ENCODE data around the gene SMIM26. TPM values are rescaled to one million over a fixed set of nuclear protein-coding genes. Genes with fewer than 3 reads are reported as not detected.

Gene SMIM26
- total and polyA plus RNA-seq, 2 of the 13 experiments (the other 11 are each of a cell fraction or from before 2014, with no cell fraction given) = 214 to 249 TPM

DNA sequence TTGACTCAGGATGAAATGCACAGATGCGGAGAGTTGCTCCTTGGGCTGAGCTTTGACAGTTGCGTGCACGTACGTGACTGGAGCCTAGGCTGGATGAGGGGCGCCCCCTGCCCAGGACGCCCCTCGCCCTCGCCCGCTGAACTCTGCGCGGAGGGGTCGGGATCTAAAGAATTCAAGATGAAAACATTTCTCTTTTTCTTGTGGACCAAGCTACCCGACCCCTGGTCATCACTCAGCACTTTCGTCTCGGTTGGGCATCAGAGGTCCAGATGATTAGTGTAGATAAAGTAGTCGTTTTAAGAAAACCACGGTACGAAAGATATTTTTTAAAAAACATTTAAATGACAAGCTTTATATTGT, 21.3 kb downstream of the SMIM26 start (continued):
- TF ChIP-seq, protein P1, sequence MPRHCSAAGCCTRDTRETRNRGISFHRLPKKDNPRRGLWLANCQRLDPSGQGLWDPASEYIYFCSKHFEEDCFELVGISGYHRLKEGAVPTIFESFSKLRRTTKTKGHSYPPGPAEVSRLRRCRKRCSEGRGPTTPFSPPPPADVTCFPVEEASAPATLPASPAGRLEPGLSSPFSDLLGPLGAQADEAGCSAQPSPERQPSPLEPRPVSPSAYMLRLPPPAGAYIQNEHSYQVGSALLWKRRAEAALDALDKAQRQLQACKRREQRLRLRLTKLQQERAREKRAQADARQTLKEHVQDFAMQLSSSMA (CRISPR knock-in tag; IDR thresholded peaks at IDR 0.05) = no peak
- TF ChIP-seq TAF15 (IDR thresholded peaks at IDR 0.05; ENCODE audit: low read depth, low read length, poor library complexity, severe bottlenecking) (no peak), SALL1 (CRISPR knock-in tag; IDR thresholded peaks at IDR 0.05) (0 out of 2 replicates have a peak, but pooled peaks have one; percentile 5), ZNF124 (CRISPR knock-in tag; IDR thresholded peaks at IDR 0.05) (no peak), ZNF792 (CRISPR knock-in tag; IDR thresholded peaks at IDR 0.05) (no peak), RFX5 (IDR thresholded peaks at IDR 0.05; ENCODE audit: low read depth, low read length) (no peak), NONO (IDR thresholded peaks at IDR 0.05) (no peak), NONO (CRISPR knock-in tag; conservative IDR thresholded peaks at IDR 0.05) (no peak), ZNF7 (CRISPR knock-in tag; IDR thresholded peaks at IDR 0.05) (no peak), ZSCAN9 (CRISPR knock-in tag; IDR thresholded peaks at IDR 0.05; ENCODE audit: borderline replicate concordance) (no peak), ZSCAN25 (CRISPR knock-in tag; IDR thresholded peaks at IDR 0.05) (no peak), PAF1 (CRISPR knock-in tag; IDR thresholded peaks at IDR 0.05) (no peak), IKZF4 (CRISPR knock-in tag; IDR thresholded peaks at IDR 0.05; ENCODE audit: borderline replicate concordance, low read depth, not compliant biosample characterization) (no peak), ZNF431 (CRISPR knock-in tag; IDR thresholded peaks at IDR 0.05; ENCODE audit: borderline replicate concordance, low read depth) (no peak), ZNF737 (CRISPR knock-in tag; IDR thresholded peaks at IDR 0.05; ENCODE audit: borderline replicate concordance) (no peak), ZNF567 (CRISPR knock-in tag; IDR thresholded peaks at IDR 0.05; ENCODE audit: borderline replicate concordance) (no peak), NFRKB (IDR thresholded peaks at IDR 0.05) (no peak), ZNF841 (CRISPR knock-in tag; IDR thresholded peaks at IDR 0.05; ENCODE audit: borderline replicate concordance) (no peak), ZMYM3 (CRISPR knock-in tag; IDR thresholded peaks at IDR 0.05) (no peak), ZNF34 (CRISPR knock-in tag; IDR thresholded peaks at IDR 0.05; ENCODE audit: borderline replicate concordance) (no peak), HDAC1 (CRISPR knock-in tag; IDR thresholded peaks at IDR 0.05) (peak; percentile 21; the same call in 1 of the 2 replicates), ELF1 (CRISPR knock-in tag; IDR thresholded peaks at IDR 0.05) (no peak)
- TF ChIP-seq, protein P2, sequence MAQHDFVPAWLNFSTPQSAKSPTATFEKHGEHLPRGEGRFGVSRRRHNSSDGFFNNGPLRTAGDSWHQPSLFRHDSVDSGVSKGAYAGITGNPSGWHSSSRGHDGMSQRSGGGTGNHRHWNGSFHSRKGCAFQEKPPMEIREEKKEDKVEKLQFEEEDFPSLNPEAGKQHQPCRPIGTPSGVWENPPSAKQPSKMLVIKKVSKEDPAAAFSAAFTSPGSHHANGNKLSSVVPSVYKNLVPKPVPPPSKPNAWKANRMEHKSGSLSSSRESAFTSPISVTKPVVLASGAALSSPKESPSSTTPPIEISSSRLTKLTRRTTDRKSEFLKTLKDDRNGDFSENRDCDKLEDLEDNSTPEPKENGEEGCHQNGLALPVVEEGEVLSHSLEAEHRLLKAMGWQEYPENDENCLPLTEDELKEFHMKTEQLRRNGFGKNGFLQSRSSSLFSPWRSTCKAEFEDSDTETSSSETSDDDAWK (CRISPR knock-in tag; IDR thresholded peaks at IDR 0.05) = no peak
- TF ChIP-seq, protein P3, sequence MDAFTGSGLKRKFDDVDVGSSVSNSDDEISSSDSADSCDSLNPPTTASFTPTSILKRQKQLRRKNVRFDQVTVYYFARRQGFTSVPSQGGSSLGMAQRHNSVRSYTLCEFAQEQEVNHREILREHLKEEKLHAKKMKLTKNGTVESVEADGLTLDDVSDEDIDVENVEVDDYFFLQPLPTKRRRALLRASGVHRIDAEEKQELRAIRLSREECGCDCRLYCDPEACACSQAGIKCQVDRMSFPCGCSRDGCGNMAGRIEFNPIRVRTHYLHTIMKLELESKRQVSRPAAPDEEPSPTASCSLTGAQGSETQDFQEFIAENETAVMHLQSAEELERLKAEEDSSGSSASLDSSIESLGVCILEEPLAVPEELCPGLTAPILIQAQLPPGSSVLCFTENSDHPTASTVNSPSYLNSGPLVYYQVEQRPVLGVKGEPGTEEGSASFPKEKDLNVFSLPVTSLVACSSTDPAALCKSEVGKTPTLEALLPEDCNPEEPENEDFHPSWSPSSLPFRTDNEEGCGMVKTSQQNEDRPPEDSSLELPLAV (CRISPR knock-in tag; conservative IDR thresholded peaks at IDR 0.05; ENCODE audit: low read depth) = no peak
- TF ChIP-seq, protein P4, sequence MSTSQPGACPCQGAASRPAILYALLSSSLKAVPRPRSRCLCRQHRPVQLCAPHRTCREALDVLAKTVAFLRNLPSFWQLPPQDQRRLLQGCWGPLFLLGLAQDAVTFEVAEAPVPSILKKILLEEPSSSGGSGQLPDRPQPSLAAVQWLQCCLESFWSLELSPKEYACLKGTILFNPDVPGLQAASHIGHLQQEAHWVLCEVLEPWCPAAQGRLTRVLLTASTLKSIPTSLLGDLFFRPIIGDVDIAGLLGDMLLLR (CRISPR knock-in tag; IDR thresholded peaks at IDR 0.05) = peak; percentile 65; the same call in 1 of the 2 replicates
- TF ChIP-seq, protein P5, sequence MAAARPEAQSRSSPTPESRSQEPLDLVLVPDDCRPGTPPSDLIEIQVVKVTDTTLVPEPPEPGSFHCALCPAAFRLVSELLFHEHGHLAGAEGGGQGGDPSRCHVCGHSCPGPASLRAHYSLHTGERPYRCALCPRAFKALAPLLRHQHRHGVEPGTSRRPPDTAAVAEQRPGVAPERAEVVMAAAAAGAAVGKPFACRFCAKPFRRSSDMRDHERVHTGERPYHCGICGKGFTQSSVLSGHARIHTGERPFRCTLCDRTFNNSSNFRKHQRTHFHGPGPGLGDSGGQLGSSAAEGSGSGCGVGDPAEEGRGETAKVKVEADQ (CRISPR knock-in tag; IDR thresholded peaks at IDR 0.05; ENCODE audit: borderline replicate concordance) = no peak
- TF ChIP-seq, protein P6, sequence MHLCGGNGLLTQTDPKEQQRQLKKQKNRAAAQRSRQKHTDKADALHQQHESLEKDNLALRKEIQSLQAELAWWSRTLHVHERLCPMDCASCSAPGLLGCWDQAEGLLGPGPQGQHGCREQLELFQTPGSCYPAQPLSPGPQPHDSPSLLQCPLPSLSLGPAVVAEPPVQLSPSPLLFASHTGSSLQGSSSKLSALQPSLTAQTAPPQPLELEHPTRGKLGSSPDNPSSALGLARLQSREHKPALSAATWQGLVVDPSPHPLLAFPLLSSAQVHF (CRISPR knock-in tag; IDR thresholded peaks at IDR 0.05) = no peak

Measured in HepG2 (cell line).